Panc1 (cell line): ENCODE data around the gene ASTN2. TPM values are rescaled to one million over a fixed set of nuclear protein-coding genes. Genes with fewer than 3 reads are reported as not detected.

ENCODE experiments used
- ATAC-seq: fragments of 200-7000 bp; cut with Tn5 transposase; 2 replicates; pipeline ENCODE4 v1.9.1; 2020; ENCODE audit warnings: mild to moderate bottlenecking, moderate library complexity
- BruUV-seq: library from RNA; stranded (reverse); fragments of 400-500 nt; replicated peaks from 2 replicates; lab custom pipeline; 2021; lab: Mats Ljungman, UMichigan
- CTCF ChIA-PET: fragments of 300-600 bp; sonication (Branson Sonifier 250); formaldehyde crosslinking; loops from one replicate; lab custom pipeline; 2022; ENCODE audit warnings: antibody characterized with exemption; lab: Charles Lee
- POLR2A ChIA-PET: fragments of 300-600 bp; sonication (Branson Sonifier 250); formaldehyde crosslinking; loops from one replicate; lab custom pipeline; 2022; ENCODE audit warnings: antibody characterized with exemption; lab: Charles Lee
- DNase-seq: peaks from one replicate; pipeline ENCODE4 v3.0.0-alpha.2; 2010; ENCODE audit warnings: low read depth, low spot score
- H3K27ac ChIP-seq: 2 replicates; pipeline ENCODE4 v1.5.1; 2011; ENCODE audit warnings: mild to moderate bottlenecking, low read length, inconsistent platforms
- H3K27me3 ChIP-seq: fragments of 200-500 bp; sonication (Bioruptor generic); 2 replicates; pipeline ENCODE4 v1.6.0; 2014; ENCODE audit warnings: low read length, inconsistent platforms; ENCODE audit not compliant: control insufficient read depth, insufficient read depth
- H3K36me3 ChIP-seq: fragments of 200-500 bp; sonication (Bioruptor generic); 2 replicates; pipeline ENCODE4 v1.5.1; 2014; ENCODE audit warnings: inconsistent platforms, mild to moderate bottlenecking, low read length, moderate library complexity; ENCODE audit not compliant: control insufficient read depth, insufficient read depth
- H3K4me1 ChIP-seq: 2 replicates; pipeline ENCODE4 v1.5.1; 2011; ENCODE audit warnings: inconsistent platforms, mild to moderate bottlenecking, low read length, moderate library complexity; ENCODE audit not compliant: control insufficient read depth, insufficient read depth
- H3K4me3 ChIP-seq, 2 experiments: 2 replicates each; pipeline ENCODE4 v1.5.1; 2011 to 2012; ENCODE audit warnings: low read depth in 2 of 2, low read length in 2 of 2, mild to moderate bottlenecking in 2 of 2, inconsistent platforms in 1 of 2, moderate library complexity in 1 of 2
- H3K9me3 ChIP-seq: fragments of 200-500 bp; sonication (Bioruptor generic); 2 replicates; pipeline ENCODE4 v1.5.1; 2014; ENCODE audit warnings: low read depth, mild to moderate bottlenecking, inconsistent platforms, low read length, moderate library complexity; ENCODE audit not compliant: control insufficient read depth, insufficient read depth
- POLR2AphosphoS5 ChIP-seq: IDR thresholded peaks from 2 replicates; pipeline ENCODE4 v1.6.1; 2012; ENCODE audit warnings: mild to moderate bottlenecking, low read depth, low read length, moderate library complexity
- REST ChIP-seq, 2 experiments: IDR thresholded peaks; 2 replicates each; pipeline ENCODE4 v1.6.1; 2011 to 2012; ENCODE audit warnings: low read depth in 2 of 2, control low read depth in 1 of 2, low read length in 1 of 2, mild to moderate bottlenecking in 1 of 2, moderate library complexity in 1 of 2; ENCODE audit not compliant: insufficient read depth in 1 of 2
- SIN3A ChIP-seq: IDR thresholded peaks from 2 replicates; pipeline ENCODE4 v1.6.1; 2012; ENCODE audit warnings: low read depth, mild to moderate bottlenecking, low read length, moderate library complexity, borderline replicate concordance; ENCODE audit not compliant: insufficient read depth
- TCF7L2 ChIP-seq: IDR thresholded peaks from 2 replicates; pipeline ENCODE4 v1.6.1; 2011; ENCODE audit warnings: mild to moderate bottlenecking, low read depth, low read length, inconsistent platforms
- in situ Hi-C: cut with HindIII; loops from 2 replicates; pipeline ENCODE4 v1.10.0; 2016; ENCODE audit warnings: low sequenced_read_pairs, low pct_unique_long_range_greater_than_20kb
- intact Hi-C: fragments of 100-400 bp; cut with micrococcal nuclease; formaldehyde crosslinking; loops from one replicate; pipeline ENCODE4 v1.10.0; 2022; ENCODE audit not compliant: unreplicated experiment
- total RNA-seq: library from RNA; stranded (reverse); gene quantifications from one replicate; pipeline ENCODE4 v1.2.1, GENCODE V29; 2021; ENCODE audit not compliant: unreplicated experiment
- TF ChIP-seq, protein P1 (sequence below): fragments of 450-650 bp; IDR thresholded peaks from 2 replicates; pipeline ENCODE4 v1.5.1; 2017; ENCODE audit warnings: mild to moderate bottlenecking

The ASTN2 gene
- total RNA-seq, 1 experiment from 2014 or later: 3.9 TPM

GRCh38 chr9:116689486-116690032, 725.3 kb downstream of the ASTN2 start:
- H3K4me3 ChIP-seq: no peak overlapping the region
- intact Hi-C loops (no loop called here), in situ Hi-C loops (no loop called here)
- ChIA-PET CTCF (no interaction called here), POLR2A (no interaction called here)
- H3K27me3 ChIP-seq: no peaks in the 10 kb centered on the region
- H3K9me3 ChIP-seq: no peaks in the 10 kb centered on the region
- H3K36me3 ChIP-seq: no peaks in the 10 kb centered on the region
- BruUV-seq: no TSS peak
- 0 out of 2 replicates have a peak, but pooled peaks cover 4% of the 10 kb centered on the region for H3K4me1 ChIP-seq
- ATAC-seq (no peak), DNase-seq (no peak)
- TF ChIP-seq, protein P1, sequence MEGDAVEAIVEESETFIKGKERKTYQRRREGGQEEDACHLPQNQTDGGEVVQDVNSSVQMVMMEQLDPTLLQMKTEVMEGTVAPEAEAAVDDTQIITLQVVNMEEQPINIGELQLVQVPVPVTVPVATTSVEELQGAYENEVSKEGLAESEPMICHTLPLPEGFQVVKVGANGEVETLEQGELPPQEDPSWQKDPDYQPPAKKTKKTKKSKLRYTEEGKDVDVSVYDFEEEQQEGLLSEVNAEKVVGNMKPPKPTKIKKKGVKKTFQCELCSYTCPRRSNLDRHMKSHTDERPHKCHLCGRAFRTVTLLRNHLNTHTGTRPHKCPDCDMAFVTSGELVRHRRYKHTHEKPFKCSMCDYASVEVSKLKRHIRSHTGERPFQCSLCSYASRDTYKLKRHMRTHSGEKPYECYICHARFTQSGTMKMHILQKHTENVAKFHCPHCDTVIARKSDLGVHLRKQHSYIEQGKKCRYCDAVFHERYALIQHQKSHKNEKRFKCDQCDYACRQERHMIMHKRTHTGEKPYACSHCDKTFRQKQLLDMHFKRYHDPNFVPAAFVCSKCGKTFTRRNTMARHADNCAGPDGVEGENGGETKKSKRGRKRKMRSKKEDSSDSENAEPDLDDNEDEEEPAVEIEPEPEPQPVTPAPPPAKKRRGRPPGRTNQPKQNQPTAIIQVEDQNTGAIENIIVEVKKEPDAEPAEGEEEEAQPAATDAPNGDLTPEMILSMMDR: no peak
- TF ChIP-seq REST (IDR thresholded peaks at IDR 0.05; ENCODE audit: insufficient read depth in 1 of 2, low read depth in 2 of 2, low read length in 1 of 2): no peak
- no peak for TF ChIP-seq TCF7L2
- TF ChIP-seq POLR2AphosphoS5: no peak
- no peak overlapping the region for H3K27ac ChIP-seq

GRCh38 chr9:116688806-116689485, 725.9 kb downstream of the ASTN2 start:
- no peaks in the 10 kb centered on the region for H3K36me3 ChIP-seq
- 0 out of 2 replicates have a peak, but pooled peaks cover 4% of the 10 kb centered on the region for H3K4me1 ChIP-seq
- no peaks in the 10 kb centered on the region for H3K9me3 ChIP-seq
- ChIA-PET CTCF (no interaction called here), POLR2A (no interaction called here)
- in situ Hi-C loops (no loop called here), intact Hi-C loops (no loop called here)
- TF ChIP-seq, protein P1: no peak
- no peak for TF ChIP-seq POLR2AphosphoS5
- no peak for TF ChIP-seq SIN3A
- no peak for TF ChIP-seq REST (IDR thresholded peaks at IDR 0.05; ENCODE audit: insufficient read depth in 1 of 2, low read depth in 2 of 2, low read length in 1 of 2)
- no peak for TF ChIP-seq TCF7L2
- ATAC-seq: no peak
- H3K4me3 ChIP-seq: no peak overlapping the region
- no peaks in the 10 kb centered on the region for H3K27me3 ChIP-seq
- DNase-seq: no peak
- no TSS peak for BruUV-seq
- H3K27ac ChIP-seq: no peak overlapping the region
